Skeletal muscle tissue (tissue), 4 donors: ENCODE data around the gene C20orf96. TPM values are rescaled to one million over a fixed set of nuclear protein-coding genes. Genes with fewer than 3 reads are reported as not detected.
A peak's percentile ranks its signal among the peaks of the same experiment; 100 is the strongest.

Experiments
- H3K27ac ChIP-seq: one replicate; pipeline ENCODE4 v1.7.0; 2013; ENCODE audit warnings: mild to moderate bottlenecking, low read depth, low read length, inconsistent platforms
- H3K27me3 ChIP-seq, 3 donors: one replicate each; pipeline ENCODE4 v1.7.0; 2013; ENCODE audit warnings: low read length in 3 of 3; ENCODE audit not compliant: control insufficient read depth in 3 of 3, insufficient read depth in 3 of 3
- H3K36me3 ChIP-seq, 3 donors: one replicate each; pipeline ENCODE4 v1.7.0; 2013; ENCODE audit warnings: low read length in 3 of 3; ENCODE audit not compliant: control insufficient read depth in 3 of 3, insufficient read depth in 3 of 3
- H3K4me1 ChIP-seq, 3 donors: one replicate each; pipeline ENCODE4 v1.7.0; 2013; ENCODE audit warnings: low read length in 3 of 3, mild to moderate bottlenecking in 3 of 3; ENCODE audit not compliant: control insufficient read depth in 3 of 3, insufficient read depth in 3 of 3
- H3K4me3 ChIP-seq, 3 donors: one replicate each; pipeline ENCODE4 v1.7.0; 2013; ENCODE audit warnings: low read length in 3 of 3
- H3K9ac ChIP-seq, 3 donors: one replicate each; pipeline ENCODE4 v1.7.0; 2013; ENCODE audit warnings: low read length in 3 of 3, mild to moderate bottlenecking in 3 of 3, moderate library complexity in 2 of 3, low read depth in 1 of 3
- H3K9me3 ChIP-seq, 3 donors: one replicate each; pipeline ENCODE4 v1.7.0; 2013; ENCODE audit warnings: low read length in 3 of 3; ENCODE audit not compliant: control insufficient read depth in 3 of 3
- total RNA-seq: library from RNA; depleted of rRNA; stranded (reverse); fragments of >200 nt; gene quantifications from one replicate; pipeline ENCODE4 v1.2.3, GENCODE V29; 2014
- donor health status: Osteomylitis.

C20orf96 gene
- total RNA-seq, 1 donor from 2014 or later = 1.0 TPM

DNA sequence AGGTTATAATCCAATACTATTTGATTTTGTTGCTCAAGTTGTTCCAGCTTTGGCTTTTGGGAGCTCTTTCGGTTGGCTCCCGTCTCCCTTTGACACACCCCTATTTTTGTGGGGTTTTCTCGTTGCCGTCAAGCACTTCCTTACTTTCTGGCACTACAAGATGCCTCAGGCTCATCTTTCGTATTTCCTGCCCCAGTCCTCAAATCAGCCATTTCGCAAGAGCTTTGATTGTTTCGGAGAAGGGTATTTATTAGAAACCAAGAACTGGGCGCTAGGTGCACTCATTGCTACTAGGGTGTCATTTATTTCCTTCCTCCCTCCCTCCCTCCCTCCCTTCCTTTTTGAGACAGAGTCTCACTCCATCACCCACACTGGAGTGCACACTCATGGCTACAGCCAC lies 21.5 kb upstream of the C20orf96 start:
- H3K36me3 ChIP-seq = no peaks in the 10 kb centered on the region
- no peaks in the 10 kb centered on the region for H3K27me3 ChIP-seq
- H3K27ac ChIP-seq = no peak overlapping the region

DNA sequence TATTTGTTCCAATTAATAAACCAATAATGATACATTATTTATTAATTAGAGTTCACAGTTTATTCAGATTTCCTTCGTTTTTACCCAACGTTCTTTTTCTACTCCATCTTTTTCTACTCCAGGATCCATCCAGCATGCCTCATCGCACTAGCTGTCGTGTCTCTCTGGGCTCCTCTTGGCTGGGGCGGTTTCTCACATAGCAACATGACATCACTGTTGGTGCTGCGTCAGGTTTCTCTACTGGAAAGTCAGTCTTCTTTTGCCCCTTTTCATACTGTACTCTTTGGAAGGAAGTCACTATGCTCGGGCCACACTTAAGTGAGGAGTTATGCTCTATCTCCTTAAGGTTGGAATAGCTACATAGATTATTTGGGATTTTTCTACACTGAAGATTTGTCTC lies 21.1 kb upstream of the C20orf96 start:
- no peaks in the 10 kb centered on the region for H3K36me3 ChIP-seq
- H3K27ac ChIP-seq = no peak overlapping the region
- no peaks in the 10 kb centered on the region for H3K9me3 ChIP-seq
- no peak overlapping the region for H3K9ac ChIP-seq
- H3K4me3 ChIP-seq = no peak overlapping the region
- H3K4me1 ChIP-seq = peaks cover 4 to 8% (median 7%) of the 10 kb centered on the region in 3 donors
- H3K27me3 ChIP-seq = no peaks in the 10 kb centered on the region

More for the DNA sequence above, 21.5 kb upstream of the C20orf96 start:
- Histone ChIP-seq H3K4me3 (no peak overlapping the region), H3K4me1 (peaks cover 4 to 8% (median 7%) of the 10 kb centered on the region in 3 donors), H3K9ac (no peak overlapping the region), H3K9me3 (no peaks in the 10 kb centered on the region)

DNA sequence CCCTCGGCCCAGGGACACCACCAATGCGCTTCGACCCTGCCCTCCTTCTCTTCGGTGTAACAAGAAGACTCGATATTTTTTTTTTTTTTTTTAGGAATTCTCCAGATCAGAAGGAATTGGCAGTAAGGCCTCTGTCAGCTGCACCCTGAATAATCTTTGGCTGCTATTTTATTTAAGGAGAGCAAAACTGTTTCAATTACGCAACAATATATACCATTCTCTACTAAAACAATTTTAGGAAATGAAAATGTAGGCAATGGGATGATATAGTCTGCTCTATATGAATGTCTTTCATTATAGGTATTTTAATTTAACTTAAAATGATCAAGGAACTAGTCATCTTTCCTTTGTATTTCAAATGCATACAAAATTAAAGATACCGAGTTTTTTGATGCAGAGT lies 20.1 kb upstream of the C20orf96 start:
- H3K27ac ChIP-seq = no peak overlapping the region
- H3K27me3 ChIP-seq = no peaks in the 10 kb centered on the region
- no peaks in the 10 kb centered on the region for H3K9me3 ChIP-seq
- no peaks in the 10 kb centered on the region for H3K36me3 ChIP-seq
- no peak overlapping the region for H3K9ac ChIP-seq
- peaks cover 4 to 8% (median 7%) of the 10 kb centered on the region in 3 donors for H3K4me1 ChIP-seq
- H3K4me3 ChIP-seq = peak overlapping the region; percentile 24 to 77 (median 57)

DNA sequence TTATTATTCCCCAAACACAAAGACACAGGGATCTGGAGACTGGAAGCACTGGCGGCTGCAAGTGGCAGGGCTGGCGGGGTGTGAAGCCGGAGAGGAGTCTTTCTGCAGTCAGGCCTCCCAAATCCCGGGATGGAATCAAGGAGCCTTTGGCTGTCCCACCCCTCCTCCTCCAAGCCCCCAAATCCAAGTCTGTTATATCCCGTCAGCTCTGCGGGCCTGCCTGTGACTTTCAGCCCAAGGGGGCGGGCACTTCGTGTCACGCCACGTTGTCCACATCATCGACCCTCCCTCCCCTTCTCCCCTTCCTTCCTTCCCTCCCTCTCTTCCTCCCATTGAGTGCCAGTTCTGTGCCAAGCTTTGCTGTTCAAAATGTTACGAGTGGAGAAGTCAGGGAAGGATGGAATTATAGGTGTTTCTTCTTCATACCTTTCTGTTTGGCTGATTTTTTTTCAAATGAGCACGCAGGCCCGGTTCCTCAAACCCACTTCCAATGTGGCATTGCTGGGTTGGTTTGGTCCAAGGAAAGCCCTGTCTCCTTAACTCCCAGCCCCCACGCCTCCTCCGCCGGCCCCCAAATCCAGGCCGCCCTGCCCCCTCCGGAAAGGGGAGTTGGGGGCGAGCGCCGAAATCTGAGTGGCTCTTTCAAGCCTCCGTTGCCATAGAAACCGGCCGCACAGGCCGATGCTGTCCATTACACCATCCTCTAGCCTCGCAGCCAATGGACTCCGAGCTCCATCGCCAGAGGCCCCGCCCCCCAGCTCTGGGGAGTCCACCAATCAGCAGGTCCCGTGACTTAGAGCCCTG lies 19.5 kb upstream of the C20orf96 start:
- Histone ChIP-seq H3K4me1 (peaks cover 4 to 8% (median 7%) of the 10 kb centered on the region in 3 donors), H3K36me3 (no peaks in the 10 kb centered on the region), H3K9ac (peak overlapping the region; percentile 15 to 64 (median 45)), H3K9me3 (no peaks in the 10 kb centered on the region), H3K27me3 (no peaks in the 10 kb centered on the region), H3K4me3 (peak overlapping the region; percentile 57 to 77 (median 63)), H3K27ac (peak overlapping the region; percentile 77)

DNA sequence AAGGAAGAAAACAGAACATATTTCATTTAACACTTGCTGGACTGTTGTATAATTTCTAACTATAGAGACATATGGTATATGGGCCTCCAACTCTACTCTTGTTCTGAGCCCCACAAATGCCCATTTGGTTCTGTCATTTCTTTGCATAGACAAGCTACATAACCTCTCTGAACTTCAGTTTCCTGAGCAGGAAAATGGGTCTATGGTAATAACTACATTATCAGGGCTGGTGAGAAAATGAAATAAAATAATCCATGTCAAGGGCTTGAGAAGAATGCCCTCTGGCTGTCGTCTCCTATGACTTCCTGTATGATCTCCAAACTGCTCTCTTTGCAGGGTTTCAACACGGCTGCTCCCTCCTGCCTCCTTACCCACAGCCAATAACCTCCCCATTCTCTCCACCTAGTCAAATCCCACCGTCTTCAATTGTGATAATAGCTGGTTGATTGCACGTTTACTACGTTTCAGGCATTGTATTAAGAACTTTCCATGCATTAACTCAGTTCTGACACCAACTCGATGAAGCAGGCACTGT lies 18.8 kb upstream of the C20orf96 start:
- Histone ChIP-seq H3K4me1 (peaks cover 4 to 8% (median 7%) of the 10 kb centered on the region in 3 donors), H3K4me3 (peak overlapping the region in 2 of 3 donors; percentile 57 to 77), H3K27me3 (no peaks in the 10 kb centered on the region), H3K36me3 (no peaks in the 10 kb centered on the region), H3K27ac (peak overlapping the region; percentile 77), H3K9me3 (no peaks in the 10 kb centered on the region), H3K9ac (peak overlapping the region in 2 of 3 donors; percentile 15 to 64)

DNA sequence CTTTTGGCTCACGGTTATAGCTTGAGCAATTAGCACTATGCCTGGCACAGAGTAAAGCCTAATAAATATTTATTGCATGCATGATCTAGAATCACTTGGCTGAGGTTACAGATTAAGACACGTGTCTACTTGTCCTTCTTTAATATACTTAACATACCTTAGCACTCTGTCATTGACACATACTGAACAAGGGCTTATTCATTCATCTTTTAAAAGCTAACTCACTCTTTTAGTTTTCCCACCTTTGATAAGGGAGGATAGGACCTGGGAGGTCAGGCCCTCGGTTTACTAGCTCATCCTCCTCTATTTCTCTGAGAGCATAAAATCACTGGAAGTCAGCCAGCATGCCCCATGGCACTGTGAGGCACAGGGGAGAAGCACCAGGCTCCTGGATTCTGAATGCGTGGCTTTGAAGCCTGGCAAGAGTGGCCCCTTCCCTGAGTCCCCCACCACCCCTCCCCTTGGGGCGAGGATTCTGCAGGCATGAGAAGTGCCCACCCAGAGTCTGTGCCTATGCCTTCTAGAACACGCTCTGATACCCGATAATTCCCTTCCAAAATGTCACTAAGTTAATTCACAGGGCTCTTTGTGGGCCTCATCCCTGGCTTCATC lies 18.0 kb upstream of the C20orf96 start:
- Histone ChIP-seq H3K4me1 (peaks cover 4 to 8% (median 7%) of the 10 kb centered on the region in 3 donors), H3K36me3 (no peaks in the 10 kb centered on the region), H3K9me3 (no peaks in the 10 kb centered on the region), H3K27ac (no peak overlapping the region), H3K27me3 (no peaks in the 10 kb centered on the region), H3K9ac (no peak overlapping the region), H3K4me3 (no peak overlapping the region)

DNA sequence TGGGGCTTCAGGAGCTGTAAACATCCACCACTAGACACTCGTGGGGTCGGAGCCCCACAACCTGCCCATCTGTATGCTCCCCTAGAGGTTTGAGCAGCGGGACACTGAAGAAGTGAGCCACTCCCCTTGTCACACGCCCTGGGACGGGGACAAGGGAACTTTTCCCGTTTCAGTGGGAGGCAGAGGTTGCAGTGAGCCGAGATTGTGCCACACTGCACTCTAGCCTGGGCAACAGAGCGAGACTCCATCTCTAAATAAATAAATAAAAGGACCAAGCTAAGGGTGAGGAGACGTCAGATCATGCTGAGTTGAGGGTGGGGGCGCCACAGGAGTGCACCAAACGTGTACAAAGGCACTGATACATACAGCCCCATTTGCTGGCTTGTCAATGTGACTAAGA lies 15.2 kb upstream of the C20orf96 start:
- H3K9me3 ChIP-seq = no peaks in the 10 kb centered on the region
- no peak overlapping the region for H3K27ac ChIP-seq
- H3K27me3 ChIP-seq = no peaks in the 10 kb centered on the region
- H3K36me3 ChIP-seq = no peaks in the 10 kb centered on the region
- no peak overlapping the region for H3K4me3 ChIP-seq
- H3K4me1 ChIP-seq = peaks cover 10 to 13% (median 10%) of the 10 kb centered on the region in 3 donors
- H3K9ac ChIP-seq = no peak overlapping the region

DNA sequence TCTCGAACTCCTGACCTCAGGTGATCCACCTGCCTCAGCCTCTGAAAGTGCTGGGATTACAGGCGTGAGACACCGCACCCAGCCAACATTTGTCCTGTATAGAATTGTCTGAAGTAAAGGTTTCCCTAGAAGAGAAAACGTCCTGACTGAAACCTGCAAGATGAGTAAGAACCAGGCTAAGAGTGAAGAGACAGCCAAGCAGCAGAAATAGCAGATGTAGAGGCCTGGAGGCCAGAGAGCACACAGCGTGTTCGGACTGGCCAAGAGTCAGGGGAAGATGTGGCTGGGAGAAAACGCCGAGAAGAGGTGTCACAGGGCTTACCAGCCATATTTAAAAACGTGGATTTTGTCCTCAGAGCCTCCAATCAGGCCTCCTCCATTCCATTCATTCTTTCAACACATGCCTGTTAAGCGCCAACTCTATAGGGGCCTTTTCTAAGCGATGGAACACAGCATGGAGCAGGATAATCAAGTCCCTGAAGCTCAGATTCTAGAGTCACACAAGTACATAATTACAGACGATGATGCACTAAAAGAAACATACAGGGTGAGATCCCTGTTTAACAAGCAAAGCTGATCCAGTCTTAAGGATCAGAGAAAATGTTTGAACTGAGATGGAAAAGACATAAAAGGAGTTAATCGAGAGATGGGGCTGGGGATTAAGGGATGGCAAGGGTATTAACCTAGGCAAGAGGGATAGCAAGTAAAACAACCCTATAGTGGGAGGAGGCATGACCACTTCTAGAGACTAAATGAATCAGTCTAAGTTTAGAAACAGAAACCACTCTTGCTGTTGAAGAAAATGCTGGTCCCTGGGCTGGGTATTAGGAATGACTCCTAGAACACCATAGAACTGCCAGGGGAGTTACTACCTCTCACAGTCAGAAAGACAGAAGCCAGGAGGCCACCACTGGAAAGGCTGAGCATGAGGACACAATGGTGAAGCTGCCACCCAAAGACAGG lies 11.6 kb upstream of the C20orf96 start:
- Histone ChIP-seq H3K36me3 (no peaks in the 10 kb centered on the region), H3K27ac (no peak overlapping the region), H3K4me1 (peaks cover 14 to 31% (median 29%) of the 10 kb centered on the region in 3 donors), H3K4me3 (no peak overlapping the region), H3K9me3 (no peaks in the 10 kb centered on the region), H3K27me3 (no peaks in the 10 kb centered on the region), H3K9ac (no peak overlapping the region)

DNA sequence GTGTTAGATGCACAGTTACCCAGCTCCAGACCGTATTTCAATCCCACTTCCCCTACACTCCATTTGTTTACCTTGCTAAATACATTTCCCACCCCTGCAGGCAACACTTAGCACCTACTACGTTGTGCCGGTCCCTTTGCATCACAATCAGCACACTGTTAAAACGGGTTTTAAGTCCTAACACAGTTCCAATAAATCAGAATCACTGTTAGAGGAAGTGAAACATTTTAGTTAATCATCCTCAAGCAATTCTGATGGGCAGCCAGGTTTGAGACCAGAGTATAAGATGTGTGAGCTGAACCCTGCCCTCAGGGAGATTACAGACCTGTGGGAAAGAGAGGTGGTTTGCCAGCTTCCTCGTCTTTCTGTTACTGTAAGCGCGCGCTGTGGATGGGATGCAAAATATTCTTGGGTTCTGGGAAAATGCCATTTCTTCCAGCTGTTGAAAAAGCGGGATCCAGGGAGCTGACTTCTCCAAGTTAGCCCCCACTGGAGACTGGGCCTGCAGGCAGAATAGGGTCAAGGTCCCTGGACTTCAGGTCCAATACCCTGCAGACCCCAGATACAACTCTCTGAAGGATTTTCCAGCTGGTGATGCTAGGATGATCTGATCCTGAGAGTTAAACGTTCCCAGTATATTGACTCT lies 9.9 kb upstream of the C20orf96 start:
- no peaks in the 10 kb centered on the region for H3K27me3 ChIP-seq
- H3K27ac ChIP-seq = no peak overlapping the region
- no peaks in the 10 kb centered on the region for H3K36me3 ChIP-seq
- H3K4me1 ChIP-seq = peaks cover 14 to 36% (median 33%) of the 10 kb centered on the region in 3 donors
- peak overlapping the region in 1 of 3 donors; percentile 7 for H3K9ac ChIP-seq
- H3K4me3 ChIP-seq = no peak overlapping the region
- no peaks in the 10 kb centered on the region for H3K9me3 ChIP-seq
